Gastroesophageal sphincter (tissue), 3 donors: ENCODE data around the gene C9orf40.

ENCODE experiments used
- CTCF ChIP-seq, 4 experiments: fragments of 200-600 bp in 2 of 4; fragments of 450-650 bp in 2 of 4; sonication (generic) in 1 of 4; IDR thresholded peaks; one replicate each; pipeline ENCODE4 v1.5.1; 2017 to 2019; ENCODE audit warnings: antibody characterized with exemption in 4 of 4, mild to moderate bottlenecking in 2 of 4, moderate library complexity in 2 of 4
- POLR2A ChIP-seq, 2 donors: fragments of 450-650 bp; IDR thresholded peaks; one replicate each; pipeline ENCODE4 v1.6.1; 2017; ENCODE audit warnings: antibody characterized with exemption in 2 of 2, mild to moderate bottlenecking in 2 of 2, moderate library complexity in 1 of 2

DNA sequence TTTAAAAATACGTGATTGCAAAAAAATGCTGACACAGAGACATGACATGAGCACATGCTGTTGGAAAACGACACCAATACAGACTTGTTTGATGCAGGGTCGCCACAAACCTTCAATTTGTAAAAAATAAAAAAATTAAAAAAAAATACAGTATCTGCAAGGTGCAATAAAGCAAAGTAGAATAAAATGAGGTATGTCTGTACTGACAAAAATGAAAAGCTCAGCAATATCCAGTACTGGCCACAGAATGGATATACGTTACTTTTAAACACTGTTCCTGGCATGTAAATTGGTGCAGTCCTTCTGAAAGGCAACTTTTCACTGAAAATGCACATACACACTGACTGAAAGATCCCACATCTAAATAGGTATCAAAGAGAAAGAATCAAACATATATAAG lies 27.1 kb upstream of the C9orf40 start:
- TF ChIP-seq CTCF (IDR thresholded peaks at IDR 0.05) (no peak), POLR2A (IDR thresholded peaks at IDR 0.05) (no peak)
